Inflammatory macrophage treated with lipopolysaccharide for 4 hours (primary cell): ENCODE data around the gene MORC3.
A peak's percentile ranks its signal among the peaks of the same experiment; 100 is the strongest.
"Not testable (repeated sequence)": the region's sequence is repeated elsewhere in the genome, so short reads cannot be mapped to it uniquely, and the experiment has no call there.

Source experiments
- DNase-seq: peaks from one replicate; pipeline ENCODE4 v3.0.0-alpha.2; 2020

The MORC3 gene

DNA sequence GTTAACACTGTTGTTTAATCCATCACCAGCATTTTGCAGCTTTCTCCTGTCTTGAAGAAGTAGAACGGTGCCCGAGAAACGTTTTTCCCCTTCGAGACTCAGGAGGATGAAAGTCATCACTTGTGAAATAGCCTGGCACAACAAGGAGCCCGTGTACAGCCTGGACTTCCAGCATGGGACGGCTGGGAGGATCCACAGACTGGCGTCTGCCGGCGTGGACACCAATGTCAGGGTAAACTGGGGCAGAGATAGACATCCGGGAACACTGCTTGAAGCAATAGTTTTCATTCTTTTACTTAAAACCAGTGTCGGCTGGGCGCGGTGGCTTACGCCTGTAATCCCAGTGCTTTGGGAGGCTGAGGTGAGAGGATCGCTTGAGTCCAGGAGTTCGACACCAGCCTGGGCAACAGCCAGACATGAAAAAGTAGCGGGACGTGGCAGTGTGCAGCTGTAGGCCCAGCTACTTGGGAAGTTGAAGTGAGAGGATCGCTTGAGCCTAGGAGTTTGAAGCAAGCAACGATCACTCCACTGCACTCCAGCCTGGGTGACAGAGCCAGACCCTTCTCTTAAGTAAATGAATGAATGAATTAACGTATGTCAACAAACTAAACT lies 66.1 kb downstream of the MORC3 start:
- DNase-seq, result no peak

GRCh38 chr21:36388096-36388495 lies 68.1 kb downstream of the MORC3 start:
- DNase-seq, result no peak

GRCh38 chr21:36388835-36389234 lies 68.8 kb downstream of the MORC3 start:
- no peak for DNase-seq

GRCh38 chr21:36391649-36392048 lies 71.7 kb downstream of the MORC3 start:
- DNase-seq, result not testable (repeated sequence)

DNA sequence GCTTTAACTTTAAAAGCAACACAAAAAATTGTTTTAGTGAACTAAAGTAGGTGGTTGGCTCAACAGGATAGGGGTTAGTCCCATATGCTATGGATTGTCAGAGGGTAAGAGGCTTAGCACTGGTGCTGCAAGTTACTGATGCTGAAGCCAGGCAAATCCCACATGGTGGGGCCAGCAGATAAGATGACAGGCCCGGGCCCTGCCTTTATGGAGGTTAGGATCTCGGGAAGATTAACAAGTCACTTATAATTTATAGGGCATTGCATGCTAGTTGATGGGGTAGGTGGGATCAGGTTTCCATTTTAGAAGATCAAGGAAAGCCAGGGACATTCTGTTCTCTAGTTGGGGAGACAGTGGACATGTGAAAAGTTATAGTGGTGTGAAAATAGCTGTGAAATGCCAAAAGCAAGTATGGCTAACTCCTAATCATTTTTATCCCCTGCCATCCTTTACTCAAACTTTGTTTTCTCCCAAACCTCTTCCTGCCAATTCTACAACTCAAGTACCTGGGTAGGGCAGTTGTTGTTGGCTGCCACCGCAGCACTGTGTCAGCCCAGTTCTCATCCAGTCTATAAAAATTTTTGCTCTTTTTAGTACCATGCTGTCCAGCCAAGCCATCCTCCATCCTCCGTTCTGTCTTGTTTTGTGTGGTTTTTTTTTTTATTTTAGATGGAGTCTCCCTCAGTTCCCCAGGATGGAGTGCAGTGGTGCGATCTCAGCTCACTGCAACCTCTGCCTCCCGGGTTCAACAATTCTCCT lies 75.5 kb downstream of the MORC3 start:
- DNase-seq, result no peak

GRCh38 chr21:36396325-36396724 lies 76.3 kb downstream of the MORC3 start:
- DNase-seq, result no peak

- DNase-seq, result no peak
Measured at GRCh38 chr21:36396971-36397370, 77.0 kb downstream of the MORC3 start.

GRCh38 chr21:36397606-36398005 lies 77.6 kb downstream of the MORC3 start:
- DNase-seq, result no peak

- not testable (repeated sequence) for DNase-seq
Measured at GRCh38 chr21:36399736-36400135, 79.7 kb downstream of the MORC3 start.

DNA sequence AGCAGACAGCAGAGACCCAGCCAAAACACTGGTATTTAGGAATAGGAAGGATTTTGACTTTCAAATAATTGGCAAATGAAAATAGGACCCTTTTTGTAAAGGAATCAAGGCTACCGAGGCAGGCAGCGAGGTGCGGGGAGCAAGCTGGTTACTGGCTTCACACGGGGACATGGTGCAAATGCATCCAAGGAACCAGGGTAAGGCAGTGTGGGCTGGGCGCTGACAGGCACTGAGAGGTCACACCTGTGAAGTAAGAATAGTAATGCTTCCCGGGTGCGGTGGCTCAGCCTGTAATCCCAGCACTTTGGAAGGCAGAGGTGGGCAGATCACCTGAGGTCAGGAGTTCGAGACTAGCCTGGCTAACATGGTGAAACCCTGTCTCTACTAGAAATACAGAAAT lies 80.7 kb downstream of the MORC3 start:
- no peak for DNase-seq

GRCh38 chr21:36402339-36402738 lies 82.3 kb downstream of the MORC3 start:
- DNase-seq, result no peak

GRCh38 chr21:36403713-36404112 lies 83.7 kb downstream of the MORC3 start:
- no peak for DNase-seq

DNA sequence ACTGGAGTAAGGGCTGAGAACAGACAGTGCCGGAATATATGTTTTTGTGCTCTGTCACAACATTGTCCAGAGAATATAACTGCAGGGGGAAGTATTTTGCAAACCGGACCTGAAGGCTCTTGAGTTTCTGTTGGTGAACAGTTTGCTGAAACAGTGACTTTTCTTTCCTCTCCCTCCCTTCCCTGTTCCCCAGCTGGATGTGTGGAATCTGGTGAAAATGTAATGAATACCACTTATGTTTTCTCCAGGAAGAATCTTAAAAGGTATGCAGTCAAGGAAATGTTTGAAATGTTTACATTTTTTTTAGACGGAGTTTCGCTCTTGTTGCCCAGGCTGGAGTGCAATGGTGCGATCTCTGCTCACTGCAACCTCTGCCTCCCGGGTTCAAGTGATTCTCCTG lies 88.6 kb downstream of the MORC3 start:
- no peak for DNase-seq

GRCh38 chr21:36411301-36411700 lies 91.3 kb downstream of the MORC3 start:
- DNase-seq, result no peak

GRCh38 chr21:36412916-36413315 lies 92.9 kb downstream of the MORC3 start:
- no peak for DNase-seq

DNA sequence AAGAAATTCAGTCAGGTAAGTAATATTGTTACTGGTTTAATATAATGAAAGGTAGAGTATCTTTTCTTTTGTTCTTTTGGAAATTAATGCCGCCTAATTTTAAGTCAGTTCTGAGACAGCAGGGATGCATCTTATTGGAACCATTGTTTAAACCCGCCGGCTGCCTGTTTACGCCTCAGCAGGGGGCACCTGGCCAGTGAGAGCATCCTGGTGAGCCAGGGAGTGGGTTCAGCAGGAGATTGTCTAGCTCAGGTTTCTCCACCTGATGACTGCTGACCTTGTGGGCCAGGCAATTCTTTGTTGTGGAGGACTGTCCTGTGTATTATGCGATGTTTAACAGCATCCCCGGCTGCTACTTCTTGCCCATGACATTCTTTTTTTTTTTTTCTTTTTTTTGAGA lies 95.4 kb downstream of the MORC3 start:
- DNase-seq, result no peak

- DNase-seq, result no peak
Measured at GRCh38 chr21:36419241-36419640, 99.2 kb downstream of the MORC3 start.

GRCh38 chr21:36419996-36420395 lies 100.0 kb downstream of the MORC3 start:
- DNase-seq, result peak; percentile 81

DNA sequence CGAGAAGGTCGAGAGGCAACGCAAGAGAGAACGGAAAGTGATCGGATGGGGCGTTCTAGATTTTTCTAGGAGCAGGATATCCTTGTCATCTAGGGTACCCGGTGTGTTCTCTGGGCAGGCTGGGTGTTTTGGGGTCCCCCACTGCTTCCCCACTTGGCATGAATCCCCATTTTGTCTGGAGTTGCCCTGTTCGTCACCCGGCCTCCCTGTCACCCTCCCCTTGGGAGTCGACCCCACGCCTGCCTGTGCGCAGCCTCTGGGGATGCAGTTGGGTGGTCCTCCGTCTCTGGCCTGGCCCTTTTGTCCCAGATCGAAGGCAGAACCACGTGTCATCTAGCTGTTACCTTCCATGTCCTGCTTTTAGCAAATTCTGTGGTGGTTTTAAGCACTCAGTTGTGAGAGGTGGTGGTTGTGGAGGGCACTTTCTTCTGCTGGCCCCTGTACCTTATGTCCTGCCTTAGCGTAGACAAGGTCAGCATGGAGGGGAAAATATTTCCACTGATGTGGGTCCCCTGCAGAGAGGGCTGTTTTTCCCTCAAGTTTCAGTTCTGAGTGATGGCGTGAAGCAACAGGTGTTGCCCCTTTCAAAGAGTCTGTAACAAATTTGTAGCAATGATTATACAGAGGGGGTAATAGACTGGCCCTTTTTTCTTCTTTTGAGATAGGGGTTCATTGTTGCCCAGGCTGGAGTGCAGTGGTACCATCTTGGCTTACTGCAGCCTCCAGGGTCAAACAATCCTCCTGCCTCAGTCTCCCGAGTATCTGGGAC lies 100.8 kb downstream of the MORC3 start:
- DNase-seq, result no peak

DNA sequence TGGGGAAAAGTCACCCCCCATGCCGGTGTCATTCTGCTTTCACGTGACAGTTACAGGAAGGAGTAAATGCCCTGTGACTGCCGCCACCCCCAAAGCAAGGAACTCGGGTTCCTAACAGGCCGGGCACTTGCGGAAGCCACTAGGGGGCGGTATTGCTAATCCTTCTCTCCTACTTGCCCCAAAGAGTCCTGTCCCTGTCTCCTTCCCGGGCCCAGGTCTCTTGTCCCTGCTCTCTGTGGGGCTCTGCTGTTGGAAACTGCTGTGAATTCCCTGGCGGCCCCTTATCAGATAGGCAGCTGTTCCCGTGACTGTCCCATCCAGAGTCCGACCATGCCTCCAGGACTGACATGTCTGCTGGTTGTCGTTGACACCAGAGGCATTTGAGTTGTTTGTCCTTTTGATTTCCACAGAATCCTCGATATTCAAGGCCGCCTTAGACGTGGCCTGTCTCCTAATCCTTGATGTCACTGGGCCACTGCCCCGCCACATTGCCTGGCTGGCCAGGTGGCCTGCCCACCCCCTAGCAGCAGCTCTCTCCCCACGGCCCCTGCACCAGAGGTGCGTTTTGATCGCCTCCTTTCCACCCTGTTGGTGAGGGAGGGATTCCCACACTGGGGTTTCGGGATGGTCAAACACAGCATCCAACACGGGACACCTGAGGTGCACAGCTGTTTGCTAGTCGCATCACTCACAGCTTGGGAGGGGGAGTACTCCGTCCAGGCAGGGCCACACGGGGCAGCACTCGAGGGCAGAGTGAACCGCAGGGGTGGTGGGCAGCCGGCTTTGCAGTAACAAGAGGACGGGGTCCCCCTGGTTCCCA lies 102.5 kb downstream of the MORC3 start:
- DNase-seq, result peak; percentile 68

GRCh38 chr21:36423771-36424433 lies 103.9 kb downstream of the MORC3 start:
- DNase-seq, result peak; percentile 35

GRCh38 chr21:36424592-36424991 lies 104.6 kb downstream of the MORC3 start:
- DNase-seq, result no peak

- DNase-seq, result no peak
Measured at GRCh38 chr21:36425286-36425685, 105.3 kb downstream of the MORC3 start.
